ENCODE measurements around the gene NIT2.
"Not testable (repeated sequence)": the region's sequence is repeated elsewhere in the genome, so short reads cannot be mapped to it uniquely, and the experiment has no call there.

The NIT2 gene

DNA sequence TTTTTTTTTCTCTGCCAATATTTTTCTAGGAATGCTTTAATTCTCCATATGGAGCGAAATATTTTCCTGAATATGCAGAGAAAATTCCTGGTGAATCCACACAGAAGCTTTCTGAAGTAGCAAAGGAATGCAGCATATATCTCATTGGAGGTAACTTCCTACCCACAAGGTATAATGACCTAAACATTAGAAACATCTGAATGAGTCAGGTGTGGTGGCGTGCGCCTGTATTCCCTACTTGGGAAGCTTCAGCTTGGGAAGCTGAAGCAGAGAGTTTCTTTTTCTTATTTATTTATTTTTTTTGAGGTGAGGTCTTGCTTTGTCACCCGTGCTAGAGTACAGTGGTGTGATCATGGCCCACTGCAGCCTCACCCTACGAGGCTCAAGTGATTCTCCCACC lies 5.2 kb downstream of the NIT2 start:
- Histone ChIP-seq H3K4me2 (ENCODE audit: low read length) (no peak overlapping the region), H3K9me3 (replicated peaks; ENCODE audit: low read length) (no peaks in the 10 kb centered on the region), H3K4me1 (ENCODE audit: control insufficient read depth, insufficient read depth, low read length) (peaks cover 8% of the 10 kb centered on the region), H3K9ac (ENCODE audit: low read depth, low read length) (no peak overlapping the region), H3K4me3 (ENCODE audit: low read length) (no peak overlapping the region), H3K36me3 (ENCODE audit: insufficient read depth, low read length) (peaks cover 31% of the 10 kb centered on the region), H3K27me3 (ENCODE audit: control insufficient read depth, insufficient read depth, low read length) (no peaks in the 10 kb centered on the region)

DNA sequence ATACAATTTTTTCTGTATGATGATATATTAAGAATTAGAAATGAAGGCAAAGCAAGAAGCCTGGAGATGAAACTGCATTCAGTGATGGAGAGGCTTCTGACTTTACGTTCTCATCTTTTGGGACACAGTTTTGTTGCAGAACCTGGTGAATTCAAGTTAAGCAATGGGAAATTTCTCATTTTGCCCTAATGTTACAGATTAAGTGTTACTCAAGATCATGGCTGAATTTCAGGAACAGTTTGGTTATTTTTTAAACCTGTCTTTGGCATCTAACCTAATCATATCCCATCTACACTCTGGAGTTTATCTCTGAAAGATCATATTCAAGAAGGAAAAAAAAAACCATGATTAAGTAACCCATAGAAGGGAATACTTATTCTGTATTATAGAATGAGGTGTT lies 6.0 kb downstream of the NIT2 start:
- Histone ChIP-seq H3K4me1 (ENCODE audit: control insufficient read depth, insufficient read depth, low read length) (peaks cover 3% of the 10 kb centered on the region), H3K36me3 (ENCODE audit: insufficient read depth, low read length) (peaks cover 35% of the 10 kb centered on the region), H3K9me3 (replicated peaks; ENCODE audit: low read length) (no peaks in the 10 kb centered on the region), H3K27me3 (ENCODE audit: control insufficient read depth, insufficient read depth, low read length) (no peaks in the 10 kb centered on the region), H3K9ac (ENCODE audit: low read depth, low read length) (no peak overlapping the region), H3K4me3 (ENCODE audit: low read length) (no peak overlapping the region), H3K4me2 (ENCODE audit: low read length) (no peak overlapping the region)

DNA sequence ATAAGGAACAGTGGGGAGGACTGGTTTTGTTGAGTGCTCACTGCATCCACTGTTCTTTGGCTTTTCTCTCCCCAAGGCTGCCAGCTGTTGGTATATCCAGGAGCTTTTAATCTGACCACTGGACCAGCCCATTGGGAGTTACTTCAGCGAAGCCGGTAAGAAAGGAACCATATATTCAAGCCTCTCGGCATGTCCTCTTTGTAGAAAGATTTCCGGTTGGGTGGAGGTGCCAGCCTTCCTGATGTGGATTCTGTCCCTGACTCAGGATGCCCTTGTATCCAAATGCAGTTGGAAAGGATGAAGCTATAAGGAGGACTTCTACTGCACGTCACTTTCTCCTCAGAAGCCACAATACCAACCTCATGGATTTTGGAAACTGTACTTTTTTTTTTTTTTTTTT lies 14.2 kb downstream of the NIT2 start:
- Histone ChIP-seq H3K4me1 (ENCODE audit: control insufficient read depth, insufficient read depth, low read length) (no peaks in the 10 kb centered on the region), H3K9me3 (replicated peaks; ENCODE audit: low read length) (no peaks in the 10 kb centered on the region), H3K9ac (ENCODE audit: low read depth, low read length) (no peak overlapping the region), H3K27me3 (ENCODE audit: control insufficient read depth, insufficient read depth, low read length) (no peaks in the 10 kb centered on the region), H3K4me3 (ENCODE audit: low read length) (no peak overlapping the region), H3K4me2 (ENCODE audit: low read length) (no peak overlapping the region), H3K36me3 (ENCODE audit: insufficient read depth, low read length) (peaks cover 61% of the 10 kb centered on the region)

DNA sequence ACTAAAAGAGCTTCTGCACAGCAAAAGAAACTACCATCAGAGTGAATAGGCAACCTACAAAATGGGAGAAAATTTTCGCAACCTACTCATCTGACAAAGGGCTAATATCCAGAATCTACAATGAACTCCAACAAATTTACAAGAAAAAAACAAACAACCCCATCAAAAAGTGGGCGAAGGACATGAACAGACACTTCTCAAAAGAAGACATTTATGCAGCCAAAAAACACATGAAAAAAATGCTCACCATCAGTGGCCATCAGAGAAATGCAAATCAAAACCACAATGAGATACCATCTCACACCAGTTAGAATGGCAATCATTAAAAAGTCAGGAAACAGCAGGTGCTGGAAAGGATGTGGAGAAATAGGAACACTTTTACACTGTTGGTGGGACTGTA lies 17.2 kb downstream of the NIT2 start:
- H3K4me2 ChIP-seq (ENCODE audit: low read length); H3K9ac ChIP-seq (ENCODE audit: low read depth, low read length); H3K4me3 ChIP-seq (ENCODE audit: low read length); H3K9me3 ChIP-seq (replicated peaks; ENCODE audit: low read length); H3K27me3 ChIP-seq (ENCODE audit: control insufficient read depth, insufficient read depth, low read length); H3K4me1 ChIP-seq (ENCODE audit: control insufficient read depth, insufficient read depth, low read length): not testable (repeated sequence)
- peaks cover 65% of the 10 kb centered on the region for H3K36me3 ChIP-seq (ENCODE audit: insufficient read depth, low read length)

DNA sequence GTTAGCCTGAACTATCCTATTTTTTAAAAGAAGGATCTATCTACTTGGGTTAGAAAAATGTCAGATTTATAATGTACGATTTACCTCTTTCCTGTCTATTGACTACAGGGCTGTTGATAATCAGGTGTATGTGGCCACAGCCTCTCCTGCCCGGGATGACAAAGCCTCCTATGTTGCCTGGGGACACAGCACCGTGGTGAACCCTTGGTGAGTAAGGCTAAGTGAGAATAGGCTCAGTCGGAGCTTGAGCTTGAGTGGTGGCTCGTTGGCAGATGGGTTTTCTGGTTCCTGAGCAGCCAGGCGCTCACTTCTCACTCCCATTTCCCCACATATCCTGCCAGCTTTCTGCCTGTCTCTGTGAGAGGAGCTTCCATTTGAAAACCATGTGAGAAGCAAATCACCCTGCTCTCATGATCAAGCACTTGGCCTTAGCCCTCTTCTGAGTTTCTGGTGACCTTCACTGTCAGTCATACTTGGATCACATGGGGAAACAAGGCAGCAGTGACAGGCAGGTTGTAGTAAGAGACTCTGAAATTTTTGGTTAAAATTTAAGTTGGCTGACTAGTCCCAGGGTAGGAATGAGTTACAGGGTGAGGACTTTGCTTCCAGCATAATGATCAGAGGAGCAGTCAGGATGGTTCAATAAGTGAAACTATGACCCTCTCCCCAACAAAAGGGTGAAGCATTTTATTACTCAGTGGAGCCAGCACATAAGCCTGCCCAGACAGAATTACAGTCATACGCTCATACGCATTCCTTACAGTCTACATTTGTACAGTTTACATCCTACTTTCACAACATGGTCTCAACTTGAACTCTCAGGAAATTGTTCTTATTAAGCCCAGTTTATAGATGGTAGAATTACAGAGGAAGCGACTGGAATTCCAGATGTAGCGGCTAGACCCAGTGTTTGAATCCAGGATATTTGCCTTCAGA lies 18.0 kb downstream of the NIT2 start:
- H3K4me2 ChIP-seq (ENCODE audit: low read length), result no peak overlapping the region
- H3K4me3 ChIP-seq (ENCODE audit: low read length), result no peak overlapping the region
- no peaks in the 10 kb centered on the region for H3K4me1 ChIP-seq (ENCODE audit: control insufficient read depth, insufficient read depth, low read length)
- H3K9ac ChIP-seq (ENCODE audit: low read depth, low read length), result no peak overlapping the region
- H3K36me3 ChIP-seq (ENCODE audit: insufficient read depth, low read length), result peaks cover 65% of the 10 kb centered on the region
- H3K9me3 ChIP-seq (replicated peaks; ENCODE audit: low read length), result no peaks in the 10 kb centered on the region
- no peaks in the 10 kb centered on the region for H3K27me3 ChIP-seq (ENCODE audit: control insufficient read depth, insufficient read depth, low read length)

DNA sequence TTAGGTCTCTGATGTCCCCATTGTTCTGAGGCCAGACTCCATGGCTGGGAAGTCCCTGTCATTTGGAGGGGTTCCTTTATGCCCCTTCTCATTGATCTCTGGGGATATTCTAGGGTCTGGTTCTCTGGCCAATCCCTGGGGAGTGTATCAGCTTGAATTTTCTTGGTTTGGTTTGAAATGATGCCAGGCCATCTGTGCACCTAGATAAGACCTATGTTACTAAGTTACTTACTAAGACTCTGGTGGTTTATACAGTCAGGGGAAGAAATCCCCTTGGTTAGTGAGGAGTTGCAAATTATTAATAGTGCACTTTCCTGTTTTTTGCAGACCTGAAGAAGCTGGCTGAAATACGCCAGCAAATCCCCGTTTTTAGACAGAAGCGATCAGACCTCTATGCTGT lies 20.3 kb downstream of the NIT2 start:
- Histone ChIP-seq H3K36me3 (ENCODE audit: insufficient read depth, low read length) (peaks cover 50% of the 10 kb centered on the region), H3K4me2 (ENCODE audit: low read length) (no peak overlapping the region), H3K9ac (ENCODE audit: low read depth, low read length) (no peak overlapping the region), H3K4me1 (ENCODE audit: control insufficient read depth, insufficient read depth, low read length) (no peaks in the 10 kb centered on the region), H3K27me3 (ENCODE audit: control insufficient read depth, insufficient read depth, low read length) (no peaks in the 10 kb centered on the region), H3K4me3 (ENCODE audit: low read length) (no peak overlapping the region), H3K9me3 (replicated peaks; ENCODE audit: low read length) (no peaks in the 10 kb centered on the region)

DNA sequence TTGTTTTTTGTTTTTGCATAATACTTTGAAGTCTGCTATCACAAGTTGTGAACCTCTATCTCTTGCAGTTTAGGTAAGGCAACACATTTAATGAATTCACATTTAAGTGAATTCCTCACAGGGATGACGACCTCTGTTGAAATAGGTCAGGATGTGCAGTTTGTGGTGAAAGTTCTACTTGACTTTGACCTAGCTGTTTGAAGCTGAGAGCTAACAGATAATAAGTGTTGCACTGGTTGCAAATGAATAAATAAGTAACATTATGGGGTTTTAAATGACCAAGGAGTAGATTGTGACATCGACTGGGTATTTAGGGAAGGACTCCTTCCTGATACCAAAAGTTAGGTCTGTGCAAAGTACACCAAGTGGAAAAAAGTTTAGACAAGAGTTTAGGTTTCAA lies 23.9 kb downstream of the NIT2 start:
- Histone ChIP-seq H3K36me3 (ENCODE audit: insufficient read depth, low read length) (peaks cover 53% of the 10 kb centered on the region), H3K4me1 (ENCODE audit: control insufficient read depth, insufficient read depth, low read length) (no peaks in the 10 kb centered on the region), H3K9ac (ENCODE audit: low read depth, low read length) (no peak overlapping the region), H3K27me3 (ENCODE audit: control insufficient read depth, insufficient read depth, low read length) (no peaks in the 10 kb centered on the region), H3K9me3 (replicated peaks; ENCODE audit: low read length) (no peaks in the 10 kb centered on the region), H3K4me2 (ENCODE audit: low read length) (no peak overlapping the region), H3K4me3 (ENCODE audit: low read length) (no peak overlapping the region)

DNA sequence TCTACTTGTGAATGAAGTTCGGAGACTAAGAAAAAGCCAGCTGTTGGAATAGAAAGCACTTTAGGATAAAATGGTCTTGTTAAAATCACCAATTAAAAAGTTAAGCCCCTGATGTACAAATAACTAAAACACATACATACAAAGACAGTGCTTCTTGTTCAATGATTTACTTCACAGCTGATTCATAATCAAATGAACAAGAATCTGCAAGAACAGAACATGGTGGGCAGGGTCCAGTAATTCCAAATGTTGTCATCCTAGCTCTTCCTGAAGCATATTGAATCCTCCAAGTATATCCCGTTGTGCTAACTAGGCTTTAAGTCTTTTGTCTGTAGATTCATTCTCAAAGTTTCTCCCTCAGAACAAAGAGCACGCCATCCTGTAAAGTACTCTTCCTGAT lies 24.5 kb downstream of the NIT2 start:
- Histone ChIP-seq H3K4me2 (ENCODE audit: low read length) (no peak overlapping the region), H3K4me3 (ENCODE audit: low read length) (no peak overlapping the region), H3K9me3 (replicated peaks; ENCODE audit: low read length) (no peaks in the 10 kb centered on the region), H3K4me1 (ENCODE audit: control insufficient read depth, insufficient read depth, low read length) (no peaks in the 10 kb centered on the region), H3K27me3 (ENCODE audit: control insufficient read depth, insufficient read depth, low read length) (no peaks in the 10 kb centered on the region), H3K9ac (ENCODE audit: low read depth, low read length) (no peak overlapping the region), H3K36me3 (ENCODE audit: insufficient read depth, low read length) (peaks cover 56% of the 10 kb centered on the region)

DNA sequence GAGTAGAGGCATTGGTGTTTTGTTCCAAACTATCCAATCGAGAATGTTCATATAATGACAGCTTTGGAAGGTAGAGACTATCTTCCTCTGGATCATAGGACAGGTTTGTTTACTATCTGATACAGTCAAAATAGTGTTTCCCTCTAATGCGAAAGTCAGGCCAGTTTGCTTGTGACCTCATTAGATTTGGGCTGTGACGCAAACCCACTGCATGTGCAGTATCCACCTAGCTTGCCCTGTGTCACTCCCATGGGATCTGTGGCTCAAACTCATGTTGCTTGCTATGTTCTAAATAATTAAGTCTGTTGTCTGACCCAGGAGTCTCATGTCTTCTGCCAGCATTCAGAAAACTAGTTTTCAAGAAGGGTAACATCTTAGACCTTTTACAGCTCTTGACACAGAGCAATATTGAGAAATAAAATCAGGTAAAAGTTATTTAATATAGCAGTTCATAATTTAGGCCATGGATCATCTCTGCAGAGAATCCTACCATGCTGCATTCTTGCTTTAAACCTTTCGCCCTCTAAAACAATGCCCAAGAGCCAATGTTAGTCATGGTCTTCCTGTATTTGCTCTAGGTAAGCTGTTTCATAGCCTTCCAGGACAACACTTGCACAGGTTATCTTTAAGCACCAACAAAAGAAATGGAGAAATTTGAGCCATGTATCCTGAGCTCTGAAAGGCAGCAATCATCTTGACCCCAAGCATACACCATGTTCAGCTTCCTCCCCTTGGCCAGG lies 26.4 kb downstream of the NIT2 start:
- Histone ChIP-seq H3K36me3 (ENCODE audit: insufficient read depth, low read length) (peaks cover 56% of the 10 kb centered on the region), H3K9me3 (replicated peaks; ENCODE audit: low read length) (no peaks in the 10 kb centered on the region), H3K4me2 (ENCODE audit: low read length) (no peak overlapping the region), H3K27me3 (ENCODE audit: control insufficient read depth, insufficient read depth, low read length) (no peaks in the 10 kb centered on the region), H3K9ac (ENCODE audit: low read depth, low read length) (no peak overlapping the region), H3K4me3 (ENCODE audit: low read length) (no peak overlapping the region), H3K4me1 (ENCODE audit: control insufficient read depth, insufficient read depth, low read length) (no peaks in the 10 kb centered on the region)

DNA sequence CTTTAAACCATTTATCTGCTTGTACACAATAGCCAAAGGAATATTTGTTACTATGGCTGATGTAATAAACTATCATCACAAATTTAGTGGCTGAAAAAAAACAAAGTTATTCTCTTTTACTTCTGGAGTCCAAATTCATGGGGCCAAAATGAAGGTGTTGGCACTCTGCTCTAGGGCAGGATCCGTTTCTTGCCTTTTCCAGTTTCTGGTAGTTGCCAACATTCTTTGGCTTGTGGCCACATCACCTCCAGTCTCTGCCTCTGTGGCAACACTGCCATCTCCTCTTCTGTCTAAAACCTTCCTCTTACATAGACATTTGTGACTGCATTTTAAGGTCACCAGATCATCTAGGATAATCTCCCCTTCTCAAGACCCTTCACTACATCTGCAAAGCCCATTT lies 27.3 kb downstream of the NIT2 start:
- Histone ChIP-seq H3K4me1 (ENCODE audit: control insufficient read depth, insufficient read depth, low read length) (no peaks in the 10 kb centered on the region), H3K9me3 (replicated peaks; ENCODE audit: low read length) (no peaks in the 10 kb centered on the region), H3K36me3 (ENCODE audit: insufficient read depth, low read length) (peaks cover 56% of the 10 kb centered on the region), H3K27me3 (ENCODE audit: control insufficient read depth, insufficient read depth, low read length) (no peaks in the 10 kb centered on the region), H3K9ac (ENCODE audit: low read depth, low read length) (no peak overlapping the region), H3K4me3 (ENCODE audit: low read length) (no peak overlapping the region), H3K4me2 (ENCODE audit: low read length) (no peak overlapping the region)

DNA sequence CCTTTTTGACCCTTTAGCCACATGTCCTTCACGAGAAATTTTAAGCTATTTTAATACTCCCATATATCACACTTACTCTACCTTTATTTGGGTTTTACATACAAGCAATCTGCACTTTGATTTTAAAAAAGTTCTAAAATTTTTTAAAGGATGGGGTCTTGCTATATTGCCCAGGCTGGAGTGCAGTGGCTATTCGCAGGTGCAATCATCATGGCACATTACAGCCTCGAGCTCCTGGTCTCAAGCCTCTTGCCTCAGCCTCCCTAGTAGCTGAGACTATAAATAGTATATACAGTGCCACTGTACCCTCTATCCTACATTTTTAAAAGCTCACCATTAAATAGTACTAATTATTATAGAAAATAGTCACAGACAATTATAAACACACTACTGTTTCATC lies 29.9 kb downstream of the NIT2 start:
- no peaks in the 10 kb centered on the region for H3K27me3 ChIP-seq (ENCODE audit: control insufficient read depth, insufficient read depth, low read length)
- H3K9me3 ChIP-seq (replicated peaks; ENCODE audit: low read length), result no peaks in the 10 kb centered on the region
- peaks cover 67% of the 10 kb centered on the region for H3K36me3 ChIP-seq (ENCODE audit: insufficient read depth, low read length)
- no peak overlapping the region for H3K4me3 ChIP-seq (ENCODE audit: low read length)
- no peak overlapping the region for H3K9ac ChIP-seq (ENCODE audit: low read depth, low read length)
- no peak overlapping the region for H3K4me2 ChIP-seq (ENCODE audit: low read length)
- no peaks in the 10 kb centered on the region for H3K4me1 ChIP-seq (ENCODE audit: control insufficient read depth, insufficient read depth, low read length)
